Muscle layer of duodenum (tissue), 2 donors: ENCODE results near the gene CDKN1C.
A peak's percentile ranks its signal among the peaks of the same experiment; 100 is the strongest.

Source experiments
- H3K27ac ChIP-seq: one replicate; pipeline ENCODE4 v1.7.0; 2013; ENCODE audit warnings: mild to moderate bottlenecking, low read length
- H3K27me3 ChIP-seq: one replicate; pipeline ENCODE4 v1.7.0; 2013; ENCODE audit warnings: low read depth, mild to moderate bottlenecking, control low read depth, low read length
- H3K36me3 ChIP-seq, 2 donors: one replicate each; pipeline ENCODE4 v1.7.0; 2013; ENCODE audit warnings: low read length in 2 of 2, control low read depth in 1 of 2, mild to moderate bottlenecking in 1 of 2; ENCODE audit not compliant: insufficient read depth in 2 of 2, control insufficient read depth in 1 of 2
- H3K4me1 ChIP-seq, 2 donors: one replicate each; pipeline ENCODE4 v1.7.0; 2013; ENCODE audit warnings: low read length in 2 of 2, mild to moderate bottlenecking in 2 of 2, control low read depth in 1 of 2, moderate library complexity in 1 of 2; ENCODE audit not compliant: insufficient read depth in 2 of 2, control insufficient read depth in 1 of 2
- H3K4me3 ChIP-seq, 2 donors: one replicate each; pipeline ENCODE4 v1.7.0; 2013; ENCODE audit warnings: low read length in 2 of 2, low read depth in 1 of 2, mild to moderate bottlenecking in 1 of 2
- H3K9me3 ChIP-seq, 2 donors: one replicate each; pipeline ENCODE4 v1.7.0; 2013; ENCODE audit warnings: low read length in 2 of 2, control low read depth in 1 of 2, mild to moderate bottlenecking in 1 of 2; ENCODE audit not compliant: control insufficient read depth in 1 of 2
- donor health status: healthy.

Gene CDKN1C

DNA sequence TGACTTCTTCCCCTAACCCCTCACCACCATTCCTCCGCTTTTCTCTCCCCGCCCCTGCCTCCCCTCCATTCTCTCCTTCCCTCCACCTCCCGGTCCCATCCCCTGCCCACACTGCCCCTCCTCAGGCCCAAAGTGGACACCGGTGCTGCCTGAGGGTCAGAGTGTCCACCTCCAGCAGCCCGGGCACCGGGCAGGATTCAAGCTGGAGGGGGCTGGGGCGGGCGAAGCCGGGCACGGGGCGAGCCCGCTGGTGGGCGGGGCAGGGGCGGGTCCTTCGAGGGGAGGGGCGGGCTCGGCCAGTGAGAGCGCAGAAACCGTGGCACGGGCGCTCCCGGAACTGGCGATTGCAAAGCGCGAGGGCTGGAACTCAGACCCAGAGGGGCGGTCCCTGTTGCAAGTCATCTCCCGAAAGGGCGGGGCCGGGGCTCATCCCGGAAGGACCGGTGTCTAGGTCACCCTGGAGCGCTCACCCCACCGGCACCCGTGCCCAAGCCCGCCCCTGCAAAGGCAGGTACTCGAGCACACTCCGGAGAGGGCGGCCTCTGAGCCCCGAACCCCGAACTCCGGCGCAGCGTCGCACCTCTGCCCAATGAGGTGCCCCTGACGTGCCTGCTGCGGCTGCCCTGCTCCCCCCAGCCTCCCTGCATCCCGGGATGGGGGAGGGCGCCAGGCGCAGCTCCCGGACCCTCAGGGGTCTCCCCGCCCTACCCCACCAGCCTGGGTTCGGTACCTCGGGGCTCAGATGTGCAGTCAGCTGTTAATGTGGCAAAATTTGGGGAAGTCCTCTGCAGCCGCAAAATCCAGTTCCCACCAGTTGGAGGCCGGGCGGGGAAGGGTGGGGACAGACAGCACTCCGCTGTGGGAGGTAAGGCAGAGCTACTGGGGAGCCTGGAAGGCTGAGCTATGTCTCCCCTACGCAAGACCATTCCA, 16.5 kb upstream of the CDKN1C start:
- Histone ChIP-seq H3K36me3 (no peaks in the 10 kb centered on the region), H3K27me3 (no peaks in the 10 kb centered on the region), H3K4me3 (peak overlapping the region; percentile 60 to 72), H3K4me1 (peaks cover 6 to 8% of the 10 kb centered on the region in 2 donors), H3K9me3 (peaks cover 0 to 2% of the 10 kb centered on the region in 2 donors), H3K27ac (peak overlapping the region; percentile 78)

DNA sequence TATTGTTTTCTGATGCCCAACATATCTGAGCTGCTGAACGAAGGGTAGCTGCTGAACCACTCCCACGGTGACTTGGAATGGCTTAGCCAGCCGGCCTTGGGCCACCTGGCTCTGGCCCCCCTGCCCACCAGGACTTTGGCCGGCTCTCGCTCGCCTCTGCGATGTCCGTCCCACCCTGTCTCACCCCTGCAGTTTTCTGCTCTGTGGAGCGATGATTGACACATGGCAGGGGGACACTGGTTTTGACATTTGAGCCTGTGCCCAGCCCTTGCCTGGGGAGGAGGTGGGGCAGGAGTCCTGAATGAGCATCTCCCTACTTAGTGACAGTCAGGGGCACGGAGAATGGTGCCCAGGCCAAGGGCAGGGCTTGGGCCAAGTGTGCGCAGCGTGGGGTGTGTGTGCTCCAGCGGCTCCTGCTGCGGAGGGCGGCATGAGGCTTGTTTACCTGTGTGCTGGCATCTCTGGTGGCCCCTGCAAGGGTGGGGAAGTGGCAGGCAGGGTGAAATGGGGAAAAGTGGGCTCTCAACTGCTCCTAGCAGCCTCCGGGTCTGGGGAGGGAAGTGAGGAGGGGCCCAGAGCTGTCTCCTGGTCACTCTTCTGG, 15.7 kb upstream of the CDKN1C start:
- Histone ChIP-seq H3K27me3 (no peaks in the 10 kb centered on the region), H3K27ac (no peak overlapping the region), H3K4me1 (peaks cover 6 to 8% of the 10 kb centered on the region in 2 donors), H3K9me3 (no peaks in the 10 kb centered on the region), H3K36me3 (no peaks in the 10 kb centered on the region), H3K4me3 (peak overlapping the region; percentile 53 to 72)

DNA sequence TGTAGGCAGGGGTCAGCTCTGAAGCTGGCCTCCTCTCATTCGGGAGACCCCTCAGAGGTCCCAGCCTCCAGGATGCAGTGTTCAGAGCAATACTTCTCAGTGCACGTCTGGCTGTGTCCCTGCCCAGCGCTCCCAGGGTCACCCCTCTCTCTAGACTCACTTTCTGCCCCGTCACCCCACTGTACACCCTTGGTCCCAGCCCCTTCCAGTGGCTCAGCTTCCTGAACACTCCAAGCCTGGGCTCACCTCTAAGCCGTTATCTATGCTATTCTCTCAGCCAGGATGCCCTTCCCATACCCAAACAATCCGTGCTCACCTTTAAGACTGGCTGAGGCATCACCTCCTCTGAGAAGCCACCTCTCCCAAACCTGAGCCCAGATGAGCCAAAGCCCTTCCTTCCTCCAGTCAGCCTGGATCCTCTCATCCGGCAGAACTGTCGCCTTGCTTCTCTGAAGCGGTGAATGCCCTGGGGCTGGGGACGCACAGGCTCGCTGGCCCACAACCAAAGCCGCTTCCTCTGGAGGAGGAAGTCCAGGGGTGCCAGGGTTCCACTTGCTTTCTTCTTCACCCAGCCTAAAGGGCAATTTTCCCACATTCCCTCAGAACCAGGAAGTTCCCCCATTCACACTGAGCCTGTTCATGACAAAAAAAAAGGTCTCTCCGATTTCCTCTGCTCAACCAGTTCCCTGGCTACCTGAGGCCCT, 13.7 kb upstream of the CDKN1C start:
- Histone ChIP-seq H3K27ac (peak overlapping the region; percentile 2), H3K27me3 (no peaks in the 10 kb centered on the region), H3K9me3 (no peaks in the 10 kb centered on the region), H3K4me1 (peaks cover 6 to 8% of the 10 kb centered on the region in 2 donors), H3K36me3 (no peaks in the 10 kb centered on the region), H3K4me3 (no peak overlapping the region)

DNA sequence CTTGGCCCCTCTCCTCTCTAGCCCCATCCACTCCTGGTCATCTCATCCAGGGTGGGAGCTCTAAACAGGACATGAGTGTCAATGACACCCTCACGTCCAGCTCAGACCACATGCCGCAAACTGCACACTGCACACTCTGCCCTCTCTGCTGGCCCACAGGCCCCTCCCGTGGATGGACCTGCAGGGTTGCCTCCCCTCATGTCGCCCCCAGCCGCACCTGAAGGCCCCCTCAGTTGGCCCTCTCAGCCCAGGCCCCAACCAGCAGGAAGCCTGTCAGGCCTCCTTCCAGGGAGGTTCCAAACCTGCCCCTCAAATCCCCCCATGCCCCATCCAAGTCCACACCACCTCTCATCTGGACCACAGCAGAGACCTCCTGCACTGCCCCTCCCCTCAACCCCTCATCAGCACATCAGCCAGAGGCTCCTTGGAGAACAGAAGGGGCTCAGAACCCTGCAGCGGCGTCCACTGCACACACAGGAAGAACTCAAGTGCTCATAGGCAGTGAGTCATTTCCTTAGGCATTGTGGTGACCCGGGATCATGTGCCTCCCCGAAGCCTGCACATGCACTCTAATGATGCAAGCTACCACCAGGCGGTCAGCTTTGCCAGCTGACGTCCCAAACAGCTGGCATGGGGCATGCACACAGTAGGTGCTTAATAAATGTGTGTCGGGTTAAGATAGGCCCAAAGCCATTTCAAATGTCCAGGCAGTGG, 12.9 kb upstream of the CDKN1C start:
- Histone ChIP-seq H3K36me3 (no peaks in the 10 kb centered on the region), H3K4me3 (no peak overlapping the region), H3K27me3 (no peaks in the 10 kb centered on the region), H3K4me1 (peaks cover 6 to 8% of the 10 kb centered on the region in 2 donors), H3K9me3 (no peaks in the 10 kb centered on the region), H3K27ac (peak overlapping the region; percentile 2)

DNA sequence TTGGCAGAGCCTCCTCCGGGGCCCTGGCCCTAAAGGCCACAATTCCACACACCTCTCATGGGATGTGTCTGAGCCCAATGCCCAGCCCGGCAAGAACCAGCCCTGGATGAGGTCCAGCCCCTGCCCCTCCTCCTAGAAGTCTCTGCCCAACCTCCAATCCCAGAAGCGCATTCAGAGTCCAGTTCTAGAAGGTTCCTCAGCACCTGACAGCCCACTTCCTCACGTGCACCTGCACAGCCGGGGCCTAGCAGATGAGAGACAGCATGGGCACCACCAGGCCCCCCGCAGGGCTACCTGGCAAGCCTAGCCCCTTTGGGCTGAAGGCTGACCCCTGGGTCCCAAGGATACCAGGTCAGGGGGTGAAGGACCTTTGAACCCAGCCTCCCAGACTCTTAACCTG, 11.5 kb upstream of the CDKN1C start:
- H3K4me1 ChIP-seq: peaks cover 3 to 12% of the 10 kb centered on the region in 2 donors
- H3K4me3 ChIP-seq: no peak overlapping the region

DNA sequence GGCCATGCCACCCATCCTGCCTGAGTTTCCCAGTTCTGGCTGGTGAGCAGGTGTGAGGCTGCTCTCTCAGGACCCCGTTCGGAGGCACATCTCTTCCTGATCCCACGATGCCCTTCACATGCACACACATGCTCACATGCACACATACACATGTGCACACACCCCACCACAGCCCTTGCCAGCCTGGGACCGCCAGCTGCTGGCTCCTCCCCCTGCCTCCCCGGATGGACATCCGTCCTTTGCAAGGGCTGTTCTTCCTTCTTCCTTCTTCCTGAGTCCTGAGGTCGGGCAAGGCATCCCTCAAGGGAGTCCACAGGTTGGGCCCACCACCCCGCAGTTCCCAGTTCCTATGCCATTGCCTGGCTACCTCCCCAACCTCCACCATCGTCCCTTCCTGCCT, 10.5 kb upstream of the CDKN1C start:
- peaks cover 5 to 20% of the 10 kb centered on the region in 2 donors for H3K4me1 ChIP-seq

More for the DNA sequence above, 11.5 kb upstream of the CDKN1C start:
- no peaks in the 10 kb centered on the region for H3K27me3 ChIP-seq
- no peak overlapping the region for H3K27ac ChIP-seq
- H3K9me3 ChIP-seq: no peaks in the 10 kb centered on the region
- H3K36me3 ChIP-seq: no peaks in the 10 kb centered on the region

DNA sequence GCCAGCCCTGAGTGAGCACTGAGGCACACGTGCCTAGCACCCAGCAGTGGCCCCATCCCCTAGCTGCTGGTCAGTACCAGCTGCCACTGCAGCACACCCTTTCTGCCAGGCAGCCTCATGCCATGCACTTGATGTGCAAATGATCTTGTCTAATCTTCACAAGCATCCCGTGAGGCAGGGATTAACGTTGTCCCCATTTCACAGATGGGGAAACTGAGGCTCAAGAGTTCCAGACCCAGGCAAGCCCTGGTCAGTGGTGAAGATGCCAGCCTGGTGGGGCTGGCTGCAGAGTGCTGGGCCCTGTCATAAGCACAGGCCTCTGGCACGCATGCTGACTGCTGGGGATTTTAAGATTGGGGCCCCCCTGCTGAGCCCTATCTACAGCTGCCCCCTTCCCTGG, 8.4 kb upstream of the CDKN1C start:
- H3K9me3 ChIP-seq: no peaks in the 10 kb centered on the region
- H3K27me3 ChIP-seq: no peaks in the 10 kb centered on the region
- H3K4me1 ChIP-seq: peaks cover 5 to 24% of the 10 kb centered on the region in 2 donors
- H3K4me3 ChIP-seq: no peak overlapping the region
- no peaks in the 10 kb centered on the region for H3K36me3 ChIP-seq
- no peak overlapping the region for H3K27ac ChIP-seq

More for the DNA sequence above, 10.5 kb upstream of the CDKN1C start:
- H3K27me3 ChIP-seq: no peaks in the 10 kb centered on the region
- H3K27ac ChIP-seq: no peak overlapping the region
- H3K36me3 ChIP-seq: no peaks in the 10 kb centered on the region
- no peak overlapping the region for H3K4me3 ChIP-seq
- H3K9me3 ChIP-seq: no peaks in the 10 kb centered on the region

DNA sequence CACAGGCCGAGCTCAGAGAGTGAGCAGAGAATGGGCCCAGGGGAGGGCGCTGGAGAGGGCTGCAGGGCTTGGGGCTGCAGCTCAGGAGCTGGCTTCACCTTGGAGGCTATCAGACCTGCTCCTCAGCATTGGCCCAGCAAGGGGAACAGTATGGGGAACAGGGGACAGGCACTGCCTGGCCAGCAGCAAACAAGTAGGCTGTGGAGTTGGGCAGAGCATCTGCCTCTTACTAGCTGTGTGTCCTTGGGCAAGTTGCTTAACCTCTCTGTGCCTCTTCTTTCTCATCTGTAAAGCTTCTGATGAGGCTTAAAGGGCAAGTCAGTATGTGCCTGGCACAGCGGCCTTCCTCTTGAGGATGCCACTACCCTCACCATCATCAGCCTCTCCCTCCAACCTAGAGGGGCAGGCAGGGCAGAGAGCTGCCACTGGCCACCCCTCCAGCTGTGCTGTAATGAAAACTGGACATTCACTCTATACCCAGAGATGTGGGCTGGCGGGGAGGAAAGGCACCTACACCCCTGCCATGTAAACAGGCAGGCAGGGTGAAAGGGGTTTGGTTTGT, 7.5 kb upstream of the CDKN1C start:
- H3K27ac ChIP-seq: no peak overlapping the region
- peaks cover 5 to 20% of the 10 kb centered on the region in 2 donors for H3K4me1 ChIP-seq
- peak overlapping the region in 1 of 2 donors; percentile 62 for H3K4me3 ChIP-seq
- H3K27me3 ChIP-seq: no peaks in the 10 kb centered on the region
- H3K36me3 ChIP-seq: no peaks in the 10 kb centered on the region
- H3K9me3 ChIP-seq: no peaks in the 10 kb centered on the region

DNA sequence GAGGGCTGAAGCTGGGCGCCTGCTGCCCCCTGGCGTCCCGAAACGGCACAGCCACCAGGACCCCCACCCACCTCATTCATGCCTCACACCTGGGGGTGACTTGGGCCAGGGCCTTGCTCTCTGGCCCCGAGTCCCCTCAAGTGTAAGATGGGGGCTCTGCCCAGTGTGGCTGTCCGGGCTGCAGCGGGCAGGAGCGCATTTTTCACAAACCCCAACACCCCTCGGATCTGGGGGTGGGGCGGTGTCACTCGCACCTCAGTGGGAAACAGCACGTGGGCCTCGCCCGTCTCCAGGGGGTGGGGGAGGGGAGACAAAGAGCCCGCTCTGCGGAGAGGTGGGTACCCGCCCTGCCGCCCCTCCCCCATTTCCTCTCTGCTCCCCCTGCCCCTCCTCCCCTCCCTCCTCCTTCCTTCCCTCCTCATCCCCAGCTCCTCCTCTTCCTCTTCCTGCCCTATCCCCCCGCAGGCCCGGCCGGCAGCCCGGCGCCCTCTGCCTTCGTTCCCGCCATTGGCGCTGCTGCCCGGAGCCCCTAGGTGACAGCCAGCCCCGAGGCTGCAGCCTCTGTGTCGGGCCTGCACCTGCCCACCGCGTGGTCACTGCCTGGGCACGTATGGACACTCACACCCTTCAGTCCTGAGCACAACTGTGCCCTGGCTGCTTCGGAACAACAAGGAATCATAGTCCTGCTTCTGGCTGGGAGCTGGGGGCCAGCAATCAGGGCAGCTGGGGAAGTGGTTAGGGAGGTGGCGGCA, 6.8 kb upstream of the CDKN1C start:
- H3K4me3 ChIP-seq: peak overlapping the region; percentile 46 to 62
- no peaks in the 10 kb centered on the region for H3K9me3 ChIP-seq
- H3K27ac ChIP-seq: no peak overlapping the region
- H3K4me1 ChIP-seq: peaks cover 5 to 26% of the 10 kb centered on the region in 2 donors
- no peaks in the 10 kb centered on the region for H3K36me3 ChIP-seq
- no peaks in the 10 kb centered on the region for H3K27me3 ChIP-seq
